GOT3 (cell line): ENCODE measurements around the gene SORCS2.
"Not testable (repeated sequence)": the region's sequence is repeated elsewhere in the genome, so short reads cannot be mapped to it uniquely, and the experiment has no call there.

Experiments used
- DNase-seq: peaks from one replicate; lab custom pipeline; 2025; ENCODE audit warnings: mixed read lengths; lab: John Stamatoyannopoulos, UW

The SORCS2 gene

DNA sequence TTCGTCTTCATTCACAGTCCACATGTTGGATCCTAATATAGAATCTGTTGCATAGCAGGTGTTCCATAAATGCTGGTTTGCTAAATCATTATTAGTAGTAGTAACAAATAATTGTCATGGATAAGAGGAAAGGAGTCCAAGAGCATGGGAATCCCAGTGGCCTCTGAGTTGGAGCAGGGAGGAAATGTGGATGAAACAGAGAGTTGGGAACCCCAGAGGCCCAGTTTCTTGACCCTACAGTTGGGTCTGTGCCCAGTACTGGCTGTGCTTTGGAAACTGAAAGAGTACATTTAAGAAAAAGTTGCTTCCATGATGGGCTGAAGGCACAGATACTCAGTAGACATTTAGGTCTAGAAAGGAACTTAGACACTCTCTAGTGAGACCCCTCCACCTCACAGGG, 391.8 kb downstream of the SORCS2 start:
- no peak for DNase-seq

DNA sequence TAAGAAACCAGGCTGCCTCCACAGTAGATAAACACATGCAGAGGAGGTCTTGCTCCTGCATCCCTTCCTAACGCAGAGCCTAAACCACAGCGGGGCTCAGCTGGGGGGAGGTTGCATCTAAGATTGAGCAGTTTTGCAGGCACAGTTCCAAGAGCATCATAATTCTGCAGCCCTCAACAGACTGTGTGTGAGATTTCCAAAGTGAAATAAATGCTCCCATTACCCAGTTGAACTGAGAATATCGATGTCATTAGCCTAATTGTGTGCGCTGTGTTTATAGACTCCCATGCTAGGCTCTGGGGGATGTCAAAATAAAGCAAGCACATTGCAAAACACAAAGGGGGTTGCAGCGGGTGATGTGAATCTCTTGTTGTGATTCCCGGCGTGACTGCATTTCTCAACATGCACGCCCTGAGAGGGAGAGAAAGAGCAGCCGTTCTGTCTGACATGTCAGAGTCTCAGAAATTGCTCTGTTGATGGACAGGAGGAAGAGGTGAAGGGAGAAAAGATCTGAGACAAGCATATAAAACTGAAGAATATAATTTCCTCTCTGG, 392.3 kb downstream of the SORCS2 start:
- DNase-seq, result no peak

DNA sequence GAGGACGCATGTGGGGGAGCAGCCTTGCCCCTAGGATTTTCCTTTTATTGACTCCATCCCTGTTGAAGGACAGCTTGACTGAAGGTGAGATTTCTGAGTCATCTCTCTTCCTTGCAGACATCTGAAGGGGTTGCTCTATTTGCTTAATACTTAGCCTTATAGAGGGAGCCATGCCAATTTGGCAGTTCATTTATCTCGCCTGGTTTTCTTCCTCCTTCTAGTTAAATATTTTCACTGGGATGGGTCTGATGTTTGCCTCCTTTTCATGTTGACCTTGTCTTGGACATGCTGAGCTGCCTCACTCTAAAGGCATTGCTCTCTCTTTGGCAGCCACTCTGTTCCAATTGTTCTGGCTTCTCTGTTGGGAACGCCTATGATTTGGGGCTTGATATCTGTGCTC, 393.4 kb downstream of the SORCS2 start:
- no peak for DNase-seq

DNA sequence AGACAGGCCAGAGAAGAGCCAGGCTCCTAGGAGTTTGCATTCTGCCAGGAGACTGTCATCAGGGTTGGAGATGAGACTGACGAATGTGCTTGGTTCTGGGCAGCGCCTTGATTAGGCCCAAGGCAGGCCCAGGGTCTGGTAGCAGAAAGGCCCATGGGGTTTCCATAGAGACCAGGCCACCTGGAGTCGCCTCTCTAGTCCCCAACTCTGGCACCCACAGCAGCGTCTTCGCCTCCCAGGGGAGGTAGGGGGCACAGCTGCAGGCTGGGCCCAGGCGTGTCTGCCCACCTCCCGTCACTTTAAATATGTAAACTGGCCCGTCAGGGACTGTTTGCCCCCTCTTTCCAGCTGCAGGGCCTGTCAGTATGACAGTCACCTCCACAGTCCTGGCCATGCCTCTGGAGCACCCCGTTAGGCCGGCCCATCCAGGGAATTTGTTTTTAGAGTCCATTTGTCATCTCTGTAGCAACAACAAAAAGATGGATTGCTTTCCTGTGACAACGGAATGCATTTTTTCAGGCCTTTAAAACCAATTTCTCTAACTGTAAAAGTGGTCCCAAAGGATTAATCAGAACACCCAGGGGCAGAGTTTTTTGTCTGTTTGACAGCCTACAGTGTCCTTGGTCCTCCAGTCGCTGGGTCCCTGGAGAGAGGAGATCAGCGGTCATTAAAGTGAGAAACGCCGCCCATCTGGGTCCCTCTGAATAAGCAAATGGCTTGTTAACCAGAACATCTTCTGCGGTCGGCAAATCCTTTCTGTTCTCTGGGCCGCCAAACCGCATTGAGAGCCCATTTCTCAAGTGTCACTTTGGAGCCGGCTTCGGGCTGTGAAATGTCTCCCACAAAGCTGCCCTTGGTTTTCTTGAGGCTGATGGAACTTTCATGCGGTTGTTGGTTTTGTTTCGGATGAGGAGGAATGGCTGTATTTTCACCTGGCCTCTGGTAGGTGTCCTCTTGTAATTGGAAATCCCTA, 395.4 kb downstream of the SORCS2 start:
- no peak for DNase-seq

DNA sequence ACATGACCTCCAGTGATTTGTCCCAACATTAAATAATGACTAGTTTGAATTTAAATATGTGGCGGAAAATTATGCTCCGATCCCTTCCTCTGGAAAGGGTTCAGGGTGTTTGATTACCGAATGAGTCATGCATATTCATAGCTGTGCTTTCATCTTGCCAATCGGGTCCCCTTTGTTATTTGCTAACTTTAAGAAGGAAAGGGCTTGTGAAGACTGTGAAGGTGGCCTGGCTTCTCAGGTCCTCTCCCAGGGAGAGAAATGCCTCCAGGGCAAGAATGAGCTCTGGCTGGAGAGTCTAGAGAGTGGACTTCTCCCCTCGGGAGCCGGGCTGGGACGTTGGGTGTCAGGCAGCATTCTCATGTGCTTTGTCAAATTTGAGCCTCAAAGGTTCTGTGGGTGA, 397.9 kb downstream of the SORCS2 start:
- DNase-seq, result no peak

DNA sequence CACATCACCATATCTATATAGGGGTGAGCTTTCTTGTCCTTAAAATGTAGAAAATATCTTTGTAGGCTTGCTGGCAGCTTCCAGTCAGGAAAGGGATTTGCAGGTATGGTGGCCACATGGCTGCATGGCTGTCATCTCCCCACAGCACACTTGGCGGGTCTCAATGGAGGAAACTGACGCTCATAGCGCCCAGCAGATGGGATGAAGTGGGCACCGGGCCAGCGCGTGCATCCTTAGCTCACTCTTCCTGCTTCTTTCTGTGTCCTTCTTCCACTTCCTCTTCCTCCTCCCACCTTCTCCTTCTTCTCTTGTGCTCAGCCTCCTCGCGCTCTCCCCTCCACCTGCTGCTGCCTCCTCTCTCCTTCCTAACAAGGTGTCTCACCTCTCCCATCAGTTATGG, 398.6 kb downstream of the SORCS2 start:
- no peak for DNase-seq

DNA sequence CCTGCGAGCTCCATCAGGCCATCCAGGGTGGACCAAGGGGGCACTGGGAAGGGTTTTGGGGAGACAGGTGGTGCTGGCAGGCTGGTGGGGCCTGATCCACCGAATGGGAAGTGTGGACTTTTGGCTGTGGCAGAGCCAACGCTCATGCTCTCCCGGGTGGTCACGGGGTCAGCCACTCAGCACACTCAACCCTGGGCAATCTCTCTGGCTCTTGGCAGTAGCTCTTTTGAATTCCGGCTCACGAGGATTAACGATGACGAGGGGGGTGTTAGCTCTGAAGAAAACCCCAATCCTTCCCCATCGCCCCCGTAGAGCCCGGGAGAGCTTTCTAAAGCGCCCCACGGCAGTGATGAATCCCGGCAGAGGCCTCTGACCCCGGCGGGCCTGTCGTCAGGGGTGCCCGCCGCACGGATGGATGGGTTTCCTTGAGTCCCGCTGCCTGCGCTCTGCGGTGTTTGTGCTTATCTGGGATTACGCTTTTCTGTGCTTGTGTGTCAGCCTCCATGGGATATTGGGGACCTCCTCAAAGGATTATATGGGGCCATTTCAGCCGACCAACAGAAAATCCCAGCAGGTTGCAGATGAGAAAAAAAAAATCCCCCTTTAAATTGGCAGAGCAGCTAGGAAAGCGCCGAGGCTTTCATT, 399.2 kb downstream of the SORCS2 start:
- no peak for DNase-seq

DNA sequence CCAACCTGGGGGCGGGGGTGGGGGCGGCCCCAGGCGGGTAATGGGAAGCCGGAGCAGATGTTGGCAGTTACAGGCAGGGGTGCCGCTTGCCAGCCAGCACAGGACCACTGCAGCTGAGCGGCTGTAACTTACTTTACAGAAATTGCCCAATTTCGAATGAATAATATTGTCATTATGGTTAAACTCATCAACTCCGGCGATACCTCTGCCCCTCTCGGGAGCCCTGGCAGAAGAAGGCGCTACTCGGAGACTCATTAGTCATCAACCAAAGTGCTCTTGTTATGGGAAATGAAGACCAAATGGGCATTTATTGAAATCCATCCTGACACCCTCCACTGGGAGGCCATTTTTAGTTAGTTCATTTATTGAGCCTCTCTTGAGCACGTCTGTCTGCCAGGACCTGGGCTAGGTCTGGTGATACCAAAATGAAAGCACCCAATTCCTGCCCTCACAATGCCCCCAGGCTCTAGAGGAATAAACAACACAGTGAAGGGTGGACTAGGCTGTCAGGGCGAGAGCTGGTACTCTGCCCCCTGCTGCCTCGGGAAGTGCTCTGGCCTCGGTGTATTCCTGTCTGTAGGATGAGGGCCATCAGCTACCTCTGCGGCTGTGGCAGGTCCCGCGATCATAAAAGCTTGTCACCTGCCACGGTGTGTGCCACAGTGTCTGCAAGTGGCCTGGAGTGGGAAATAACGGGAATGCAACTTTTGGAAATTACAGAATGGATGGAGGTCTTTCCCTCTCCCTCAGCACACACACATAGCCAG, 401.5 kb downstream of the SORCS2 start:
- no peak for DNase-seq

DNA sequence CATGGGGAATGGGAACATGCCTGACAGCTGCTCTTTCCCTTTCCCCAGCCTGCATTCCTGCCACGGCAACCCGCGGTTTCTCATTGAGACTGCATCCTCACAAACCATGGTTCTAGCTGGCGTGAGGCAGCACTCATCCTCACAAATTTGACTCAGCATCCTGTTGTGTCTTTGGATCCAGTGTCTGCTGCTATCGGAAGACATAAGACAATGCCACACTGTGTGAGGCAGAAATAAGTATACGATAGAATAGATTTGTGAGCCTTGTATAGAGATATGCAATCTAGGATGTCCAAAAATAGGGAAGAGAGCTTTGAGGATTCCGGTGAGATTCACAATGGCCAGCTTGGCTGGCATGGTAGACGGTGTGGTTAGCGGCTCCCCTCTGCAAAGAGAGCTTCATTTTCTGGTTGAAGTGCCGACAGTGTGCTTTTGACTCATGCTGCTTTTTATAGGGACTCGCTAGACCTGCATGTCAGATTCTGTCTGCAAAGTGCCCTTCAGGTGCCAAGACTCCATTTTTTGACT, 403.7 kb downstream of the SORCS2 start:
- no peak for DNase-seq

DNA sequence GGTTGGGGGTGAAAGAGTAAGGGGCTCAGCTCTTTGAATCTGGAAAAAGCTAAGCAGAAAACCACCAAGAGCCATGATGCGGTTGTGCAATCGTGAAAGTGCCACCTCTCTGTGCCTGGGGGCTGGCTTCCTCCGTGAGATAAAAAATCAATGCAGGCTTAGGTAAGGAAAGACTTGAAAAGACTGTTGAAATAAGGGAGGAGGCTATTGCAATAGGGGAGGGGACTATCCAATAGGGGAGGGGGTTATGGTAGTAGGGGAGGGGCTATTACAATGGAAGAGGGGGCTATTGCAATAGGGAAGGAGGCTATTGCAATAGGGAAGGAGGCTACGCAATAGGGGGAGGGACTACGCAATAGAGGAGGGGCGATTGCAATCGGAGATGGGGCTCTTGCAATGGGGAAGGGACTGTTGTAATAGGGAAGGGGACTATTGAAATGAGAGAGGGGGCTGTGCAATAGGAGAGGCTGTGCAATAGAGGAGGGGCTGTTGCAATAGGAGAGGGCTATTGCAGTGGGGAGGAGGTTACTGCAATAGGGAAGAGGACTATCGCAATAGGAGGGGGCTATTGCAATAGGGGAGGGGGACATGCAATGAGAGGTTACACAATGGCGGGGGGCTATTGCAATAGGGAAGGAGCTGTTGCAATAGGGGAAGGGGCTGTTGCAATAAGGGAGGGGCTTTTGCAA, 404.7 kb downstream of the SORCS2 start:
- no peak for DNase-seq

DNA sequence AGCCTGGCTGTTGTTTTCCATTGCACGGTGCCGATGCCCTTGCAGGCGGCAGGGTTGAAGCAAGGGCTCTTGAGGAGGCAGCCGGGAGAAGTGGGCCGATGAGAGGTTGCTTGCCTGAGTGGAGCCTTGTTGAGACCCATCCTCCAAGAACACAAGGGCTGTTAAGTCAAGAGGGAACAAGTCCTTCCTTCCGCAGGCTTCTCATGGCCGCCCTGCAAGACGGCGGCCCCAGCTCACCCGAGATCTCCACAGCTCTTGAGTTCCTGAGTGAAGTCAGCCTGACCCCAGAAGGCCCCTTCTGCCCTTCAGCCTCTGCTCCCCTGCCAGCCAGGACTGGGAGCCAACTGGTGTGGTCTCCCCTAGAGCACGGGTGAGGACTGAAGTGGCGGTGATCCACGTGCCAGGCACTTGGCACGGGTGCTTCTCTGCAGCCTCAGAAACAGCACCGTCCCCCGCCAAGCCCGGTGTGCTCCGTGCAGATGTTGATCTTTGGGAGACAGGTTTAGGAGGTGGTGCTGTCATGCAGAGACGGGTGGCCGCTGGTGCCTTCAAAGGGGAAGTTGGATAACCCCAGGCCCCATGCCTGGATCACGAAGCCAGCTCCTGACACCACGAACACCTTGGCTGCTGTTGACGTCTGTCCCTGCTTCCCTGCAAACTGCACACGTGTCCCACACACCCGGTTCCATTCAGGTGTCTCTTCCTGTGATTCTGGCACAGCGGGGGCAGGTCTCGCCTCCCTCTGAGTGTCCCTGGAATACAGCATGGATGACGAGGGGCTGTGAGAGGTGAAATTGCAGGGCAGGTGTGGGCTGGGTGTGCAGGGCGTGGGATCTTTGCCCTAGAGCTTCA, 406.8 kb downstream of the SORCS2 start:
- DNase-seq, result no peak

DNA sequence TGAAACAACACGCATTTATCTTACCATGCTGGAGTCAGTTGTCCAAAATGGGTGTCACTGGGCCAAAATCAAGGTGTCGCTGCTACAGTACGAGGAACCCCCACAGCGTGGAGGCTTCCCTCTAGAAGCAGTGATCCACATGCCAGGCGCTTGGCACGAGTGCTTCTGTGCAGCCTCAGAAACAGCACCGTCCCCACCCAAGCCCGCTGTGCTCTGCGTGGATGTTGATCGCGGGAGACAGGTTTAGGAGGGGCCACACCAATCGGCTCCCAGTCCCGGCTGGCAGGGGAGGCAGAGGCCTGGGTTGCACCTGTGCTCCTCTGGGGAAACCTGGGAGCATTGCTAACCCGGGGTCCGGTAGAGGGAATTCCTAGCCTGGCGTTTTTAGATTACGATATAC, 407.9 kb downstream of the SORCS2 start:
- no peak for DNase-seq

DNA sequence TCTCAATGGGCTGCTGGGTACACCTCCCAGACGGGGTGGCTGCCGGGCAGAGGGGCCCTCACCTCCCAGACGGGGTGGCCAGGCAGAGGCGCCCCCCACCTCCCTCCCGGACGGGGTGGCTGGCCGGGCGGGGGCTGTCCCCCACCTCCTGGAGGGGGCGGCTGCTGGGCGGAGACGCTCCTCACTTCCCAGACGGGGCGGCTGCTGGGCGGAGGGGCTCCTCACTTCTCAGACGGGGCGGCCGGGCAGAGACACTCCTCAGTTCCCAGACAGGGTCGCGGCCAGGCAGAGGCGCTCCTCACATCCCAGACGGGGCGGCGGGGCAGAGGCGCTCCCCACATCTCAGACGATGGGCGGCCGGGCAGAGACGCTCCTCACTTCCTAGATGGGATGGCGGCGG, 409.8 kb downstream of the SORCS2 start:
- DNase-seq, result not testable (repeated sequence)

DNA sequence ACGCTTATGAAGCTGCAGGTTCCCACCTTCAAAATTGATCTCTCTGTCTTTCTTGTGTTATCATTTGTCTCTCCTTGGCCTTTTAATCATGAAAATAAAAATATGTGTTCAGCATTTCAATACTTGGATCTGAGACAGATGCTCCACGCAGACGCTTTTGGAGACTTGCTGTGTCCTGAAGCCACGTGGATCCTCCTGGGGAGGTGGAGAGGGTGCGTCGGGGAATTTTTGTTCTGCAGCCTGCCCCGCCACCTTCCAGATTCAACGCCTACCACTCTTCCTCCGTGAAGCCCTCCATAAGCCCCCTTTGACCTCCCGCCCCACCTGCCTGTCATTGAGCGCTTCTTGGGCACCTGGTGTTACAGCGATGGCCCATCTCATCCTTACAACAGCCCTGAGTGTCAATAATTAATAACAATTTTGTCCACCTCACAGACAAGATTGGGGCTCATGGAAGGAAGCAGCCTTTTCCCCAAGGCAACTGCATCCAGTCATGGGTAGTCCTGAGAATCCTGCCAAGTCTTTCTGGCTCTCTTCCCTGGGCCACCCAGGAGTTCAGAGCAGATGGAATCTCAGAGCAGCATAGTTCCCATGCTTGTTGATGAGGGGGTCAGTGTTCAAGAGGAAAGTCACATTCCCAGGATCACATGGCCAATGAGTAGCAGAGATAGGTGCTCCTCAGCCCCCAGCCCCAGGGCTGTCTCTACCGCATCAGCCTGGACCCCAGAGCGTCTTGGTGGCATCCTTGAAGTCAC, 415.0 kb downstream of the SORCS2 start:
- DNase-seq, result no peak

DNA sequence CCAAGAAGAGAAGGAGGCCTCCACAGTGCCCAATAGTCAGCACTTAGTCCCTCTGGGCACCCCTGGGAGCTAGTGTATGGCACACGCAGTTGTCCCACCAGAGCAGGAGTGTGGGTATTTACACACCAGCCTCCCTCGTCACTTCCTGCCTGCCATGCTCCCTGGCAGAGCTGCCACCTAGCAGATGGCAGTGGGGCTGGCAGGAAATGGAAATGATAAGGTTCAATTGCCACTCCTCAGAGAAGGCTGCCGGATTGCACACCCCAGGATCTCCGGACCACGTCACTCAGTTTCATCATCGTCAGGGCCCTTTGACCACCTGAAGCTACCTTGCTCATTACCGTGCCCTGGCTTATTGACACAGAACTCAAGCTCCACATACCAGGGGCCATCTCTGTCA, 415.7 kb downstream of the SORCS2 start:
- DNase-seq, result no peak

DNA sequence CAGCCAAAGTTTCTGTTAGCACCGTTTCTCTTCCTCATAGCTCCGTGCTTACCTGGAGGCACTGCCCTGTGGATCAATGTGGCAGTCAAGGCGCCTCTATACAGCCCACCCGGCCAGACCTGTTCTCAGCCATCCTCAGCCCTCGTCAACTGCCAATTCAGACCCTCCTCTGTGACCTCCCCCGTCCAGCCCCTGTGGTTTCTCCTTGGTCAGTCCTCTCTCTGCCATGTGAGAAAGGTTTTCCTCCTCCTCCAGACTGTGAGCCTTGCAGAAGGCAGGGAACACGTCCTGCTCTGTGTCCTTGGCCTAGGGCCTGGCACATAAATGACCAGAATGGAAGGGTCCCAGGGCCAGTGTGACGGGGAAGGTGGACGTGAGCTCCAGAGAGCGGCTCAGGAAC, 417.0 kb downstream of the SORCS2 start:
- DNase-seq, result no peak

DNA sequence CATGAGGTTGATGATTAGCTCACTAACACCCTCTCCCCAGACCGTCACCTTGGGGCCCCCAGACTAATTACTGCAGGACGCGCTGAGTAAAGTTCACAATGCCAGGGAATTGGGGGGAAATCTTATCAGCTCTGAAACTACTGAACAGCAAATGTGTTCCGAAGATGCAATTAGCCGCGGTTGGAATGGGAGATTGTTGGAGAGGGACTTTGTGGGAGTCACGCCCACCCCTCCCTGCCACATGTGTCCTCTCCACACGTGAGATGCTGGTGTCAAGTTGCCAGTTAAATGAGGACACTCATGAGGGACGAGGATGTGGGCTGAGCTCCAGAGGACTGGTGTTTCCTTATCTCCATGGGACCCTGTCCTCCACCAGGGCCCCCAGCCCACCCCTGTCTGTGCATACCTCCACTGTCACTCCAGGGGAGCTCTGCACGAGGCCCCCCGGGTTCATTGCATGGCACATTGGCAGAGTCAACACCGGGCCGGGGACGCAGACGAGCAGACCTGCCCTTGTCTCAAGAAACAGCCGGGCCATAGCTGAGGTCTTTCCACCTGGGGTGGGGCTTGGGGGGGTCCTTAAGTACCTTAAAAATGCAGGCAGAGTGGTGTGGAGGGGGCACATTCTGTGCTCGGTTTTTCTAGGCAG, 417.8 kb downstream of the SORCS2 start:
- DNase-seq, result no peak

DNA sequence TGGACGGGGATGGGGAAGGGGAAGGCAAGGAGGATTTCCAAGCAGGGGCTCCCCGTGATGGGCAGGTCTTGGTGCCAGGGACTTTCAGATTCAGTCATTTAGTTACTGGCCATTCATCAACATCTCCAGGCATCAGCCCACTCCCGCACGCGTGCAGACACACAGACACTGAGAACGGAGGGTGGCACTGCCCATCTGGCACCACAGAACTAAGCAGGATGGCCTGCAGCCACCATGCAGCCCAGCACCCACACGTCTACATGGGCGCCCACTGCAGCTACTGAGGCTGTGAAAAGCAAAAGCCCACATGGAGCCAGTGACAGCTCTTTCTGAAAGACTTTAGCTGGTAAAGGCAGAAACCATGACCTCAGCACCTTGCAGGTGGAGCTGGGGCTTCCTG, 418.5 kb downstream of the SORCS2 start:
- no peak for DNase-seq

DNA sequence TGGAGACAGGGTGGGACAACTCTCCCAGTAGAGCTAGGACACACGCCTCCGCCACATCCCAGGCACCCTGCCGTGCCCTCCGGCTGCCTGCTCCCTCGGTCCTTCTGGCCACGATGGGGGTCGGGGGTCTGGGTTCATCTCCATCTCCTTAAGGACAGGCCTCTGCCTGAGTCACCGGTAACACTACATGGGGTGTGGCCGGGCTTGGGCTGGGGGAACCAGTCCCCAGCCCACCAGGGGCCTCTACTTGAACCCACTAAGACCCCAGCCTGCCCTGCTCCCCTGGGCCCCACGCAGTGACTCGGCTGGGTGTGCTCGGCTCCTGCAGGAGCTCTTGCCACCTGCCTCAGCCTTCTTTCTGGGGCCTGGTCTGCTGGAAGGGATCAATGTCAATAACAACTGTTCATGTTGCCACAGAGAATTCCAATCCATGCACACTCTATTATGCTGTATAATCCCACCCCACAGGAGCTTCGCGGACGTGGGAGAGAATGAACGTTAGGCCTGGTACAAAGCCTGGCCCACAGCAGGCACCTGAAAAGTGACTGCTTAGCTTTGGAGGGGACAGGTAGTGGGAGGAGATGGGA, 420.1 kb downstream of the SORCS2 start:
- no peak for DNase-seq
